Activated CD4-positive, alpha-beta T cell treated with anti-CD3 and anti-CD28 coated beads for 1 hour (primary cell): ENCODE data around the gene ARL17B.
A peak's percentile ranks its signal among the peaks of the same experiment; 100 is the strongest.
"Not testable (repeated sequence)": the region's sequence is repeated elsewhere in the genome, so short reads cannot be mapped to it uniquely, and the experiment has no call there.

Experiments used
- DNase-seq: peaks from one replicate; pipeline ENCODE4 v3.0.0-alpha.2; 2020

Gene ARL17B

DNA sequence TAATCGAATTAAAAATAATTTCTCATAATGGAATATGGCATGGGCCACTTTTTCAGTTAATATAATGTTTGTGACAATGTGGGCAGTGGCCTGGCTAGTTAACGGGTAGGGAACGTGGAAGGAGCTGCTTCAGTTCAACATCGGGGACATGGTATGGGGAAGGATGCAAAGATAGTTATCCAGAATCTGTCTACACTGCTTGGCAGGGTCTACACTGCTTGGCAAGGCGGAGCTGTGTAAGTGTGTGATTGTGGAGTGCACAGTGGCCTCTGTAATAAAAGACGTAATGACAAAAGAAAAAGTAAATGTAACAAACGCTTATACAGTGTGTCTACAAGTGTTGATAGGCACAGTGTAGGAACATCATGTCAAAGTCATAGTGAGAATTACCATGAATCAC is 74.0 kb downstream of the ARL17B start:
- not testable (repeated sequence) for DNase-seq

DNA sequence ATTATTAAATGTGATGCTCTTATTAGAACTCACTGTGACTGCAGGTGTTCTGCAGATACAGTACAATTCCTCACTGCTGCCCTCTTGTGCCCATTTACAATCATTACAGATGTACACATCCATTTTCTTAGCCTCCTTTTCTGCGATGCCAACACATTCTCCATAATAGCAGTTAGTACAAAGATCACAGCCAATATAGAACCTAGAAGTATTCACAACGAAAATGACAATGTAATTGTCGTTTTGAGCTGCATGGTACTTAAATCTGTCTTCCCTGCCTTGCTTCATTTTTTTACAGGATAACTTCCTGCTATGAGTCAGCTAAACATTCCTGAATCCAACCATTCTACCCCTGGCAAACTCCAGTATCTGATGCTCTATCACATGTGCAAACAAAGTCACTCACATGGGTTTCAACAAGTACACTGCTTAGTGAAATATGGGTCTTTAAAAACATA is 74.8 kb downstream of the ARL17B start:
- not testable (repeated sequence) for DNase-seq

DNA sequence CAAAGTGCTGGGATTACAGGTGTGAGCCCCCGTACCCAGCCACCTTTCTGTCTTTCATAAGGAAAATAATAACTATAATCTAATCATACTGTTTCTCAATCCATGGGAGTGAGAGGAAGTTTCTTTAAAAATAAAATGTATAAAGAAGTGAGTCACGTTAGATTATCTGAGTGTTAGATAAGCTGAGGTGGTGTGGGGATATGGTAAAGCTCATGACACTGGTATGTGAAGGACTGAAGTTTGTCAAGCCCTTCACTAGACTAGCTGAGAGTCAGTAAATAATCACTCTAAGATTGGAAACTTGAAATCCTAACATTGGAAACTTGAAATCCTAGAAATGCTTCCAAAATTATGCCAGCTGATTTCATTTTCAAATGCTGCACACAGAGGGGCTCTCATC is 76.1 kb downstream of the ARL17B start:
- not testable (repeated sequence) for DNase-seq

DNA sequence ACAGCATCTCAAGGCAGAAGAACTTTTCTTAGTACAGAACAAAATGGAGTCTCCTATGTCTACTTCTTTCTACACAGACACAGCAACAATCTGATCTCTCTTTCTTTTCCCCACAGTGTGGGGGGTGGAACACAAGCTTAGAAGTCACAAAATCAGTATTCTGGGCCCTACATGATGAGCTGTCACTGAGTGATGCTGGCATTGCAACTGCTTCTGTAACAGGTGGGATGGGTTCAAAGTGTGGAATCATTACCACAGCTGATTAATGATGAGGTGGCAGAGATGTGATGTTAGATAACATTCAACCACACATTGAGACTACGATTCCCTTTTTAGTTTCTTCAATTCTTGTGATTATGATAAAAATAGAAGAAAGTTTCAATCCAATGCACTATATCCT is 77.1 kb downstream of the ARL17B start:
- not testable (repeated sequence) for DNase-seq

DNA sequence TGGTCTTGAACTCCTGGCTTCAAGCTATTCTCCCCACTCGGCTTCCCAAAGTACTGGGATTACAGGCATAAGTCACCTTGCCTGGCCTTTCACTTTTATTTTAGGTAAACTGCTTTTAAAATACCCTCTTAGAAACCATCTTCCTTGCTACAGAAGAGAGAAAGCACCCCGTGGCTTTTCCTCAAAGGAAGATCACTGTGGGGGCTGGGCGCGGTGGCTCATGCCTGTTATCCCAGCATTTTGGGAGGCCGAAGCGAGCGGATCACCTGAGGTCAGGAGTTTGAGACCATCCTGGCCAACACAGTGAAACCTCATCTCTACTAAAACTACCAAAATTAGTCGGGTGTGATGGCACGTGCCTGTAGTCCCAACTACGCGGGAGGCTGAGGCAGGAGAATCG is 78.9 kb downstream of the ARL17B start:
- not testable (repeated sequence) for DNase-seq

DNA sequence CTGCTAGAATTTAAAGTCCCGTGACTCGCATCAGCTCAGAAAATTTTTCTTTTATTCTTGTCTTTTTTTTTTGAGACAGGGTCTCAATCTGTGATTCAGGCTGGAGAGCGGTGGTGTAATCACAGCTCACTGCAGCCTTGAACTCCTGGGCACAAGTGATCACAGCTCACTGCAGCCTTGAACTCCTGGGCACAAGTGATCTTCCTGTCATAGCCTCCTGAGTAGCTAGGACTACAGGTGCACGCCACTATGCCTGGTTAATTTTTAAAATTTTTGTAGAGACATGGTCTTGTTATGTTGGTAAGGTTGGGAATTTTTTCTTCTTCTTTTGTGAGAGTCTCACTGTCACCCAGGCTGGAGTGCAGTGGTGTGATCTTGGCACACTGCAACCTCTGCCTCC is 80.2 kb downstream of the ARL17B start:
- DNase-seq: not testable (repeated sequence)

DNA sequence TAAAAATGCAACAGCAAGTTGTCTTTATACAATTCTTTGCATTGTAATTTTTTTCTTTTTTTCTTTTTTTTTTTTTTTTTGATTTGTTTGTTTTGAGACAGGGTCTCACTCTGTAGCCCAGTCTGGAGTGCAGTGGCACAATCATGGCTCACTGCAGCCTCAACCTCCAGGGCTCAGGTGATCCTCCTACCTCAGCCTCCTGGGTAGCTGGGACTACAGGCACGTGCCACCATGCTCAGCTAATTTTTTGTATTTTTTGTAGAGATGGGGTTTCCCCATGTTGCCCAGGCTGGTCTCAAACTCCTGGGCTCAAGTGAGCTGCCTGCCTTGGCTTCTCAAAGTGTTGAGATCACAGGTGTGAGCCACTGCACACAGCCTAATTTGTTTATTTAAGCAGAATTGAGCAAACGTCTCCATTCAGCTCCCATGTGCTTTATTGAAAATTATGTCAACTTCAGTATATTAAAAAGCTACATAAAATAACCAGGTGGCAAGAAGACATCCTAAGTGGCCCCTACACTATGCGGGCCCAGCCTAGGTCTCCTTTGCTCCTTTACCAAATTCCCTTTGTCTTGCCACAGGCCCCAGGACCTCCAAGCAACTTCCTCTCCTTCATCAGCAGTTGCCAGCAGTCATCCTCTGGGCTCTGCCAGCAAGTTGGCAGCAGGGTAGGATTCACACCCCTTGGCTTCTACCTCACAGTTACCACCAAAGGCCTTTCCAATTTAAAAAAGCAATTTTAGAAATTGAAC is 84.7 kb downstream of the ARL17B start:
- not testable (repeated sequence) for DNase-seq

DNA sequence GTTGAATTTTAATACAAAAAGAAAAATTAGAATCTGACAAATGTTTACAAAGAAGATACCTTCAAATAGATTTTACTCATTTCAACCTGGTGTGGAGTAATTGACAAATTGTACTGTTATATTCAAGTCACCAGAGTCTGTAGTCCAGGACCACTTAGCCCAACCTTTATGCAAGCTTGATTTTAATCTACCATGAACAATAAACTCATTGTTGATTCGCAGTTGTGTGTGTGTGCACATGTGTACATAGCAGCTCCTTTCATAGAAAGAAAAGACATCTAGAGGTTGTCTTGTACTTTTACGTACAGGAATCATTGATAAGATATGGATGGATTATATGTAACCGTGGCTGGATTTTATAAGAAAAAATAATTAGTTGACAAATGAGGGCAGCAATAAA is 87.3 kb downstream of the ARL17B start:
- DNase-seq: no peak

DNA sequence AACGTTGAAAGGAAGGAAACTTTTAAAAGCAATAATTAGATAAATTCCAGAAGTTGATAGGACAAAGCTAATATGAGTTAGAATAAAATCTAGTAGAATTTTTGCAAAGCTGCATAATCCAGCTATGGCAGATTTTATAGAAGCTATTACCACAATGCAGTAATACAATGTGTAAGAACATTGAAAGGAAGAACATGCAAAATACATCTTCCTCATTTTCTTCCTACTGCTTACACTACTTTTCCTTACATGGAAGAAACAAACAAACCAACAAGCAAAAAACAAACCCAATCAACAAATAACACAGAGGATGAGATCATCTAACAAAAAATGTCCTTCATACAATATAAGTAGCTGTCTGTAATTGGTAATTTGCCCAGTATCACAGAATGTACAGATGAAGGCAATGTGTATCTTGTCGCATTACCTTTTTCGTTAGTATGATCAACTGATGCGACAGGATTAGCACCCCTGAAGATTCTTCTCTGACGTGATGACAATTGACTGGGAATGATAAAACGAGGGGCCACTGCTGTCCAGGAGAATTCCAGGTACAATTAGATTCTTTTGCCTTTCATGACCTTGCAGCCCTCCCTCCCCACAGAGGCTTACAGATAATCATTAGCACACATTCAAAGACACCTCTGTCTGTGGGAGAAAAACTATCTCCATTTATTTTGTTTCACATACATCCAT is 87.9 kb downstream of the ARL17B start:
- no peak for DNase-seq

DNA sequence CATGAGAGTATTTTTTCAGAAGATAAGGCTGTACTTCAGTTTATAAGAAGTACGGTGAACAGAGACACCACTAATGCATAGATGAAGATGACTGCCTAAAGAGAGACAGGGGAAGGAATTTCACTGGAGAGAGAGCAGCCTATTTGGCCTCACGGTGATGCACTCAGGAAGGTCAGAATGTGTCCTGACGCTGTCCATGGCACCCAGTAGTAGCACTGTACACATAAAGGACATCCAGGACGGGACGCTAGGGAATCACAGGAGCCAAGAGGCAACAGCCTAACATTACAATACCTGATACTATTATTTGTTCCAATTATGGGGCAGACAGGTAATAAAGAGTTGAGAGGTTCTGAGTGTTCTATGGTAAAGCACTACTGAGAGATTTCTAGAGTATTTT is 91.5 kb downstream of the ARL17B start:
- no peak for DNase-seq

DNA sequence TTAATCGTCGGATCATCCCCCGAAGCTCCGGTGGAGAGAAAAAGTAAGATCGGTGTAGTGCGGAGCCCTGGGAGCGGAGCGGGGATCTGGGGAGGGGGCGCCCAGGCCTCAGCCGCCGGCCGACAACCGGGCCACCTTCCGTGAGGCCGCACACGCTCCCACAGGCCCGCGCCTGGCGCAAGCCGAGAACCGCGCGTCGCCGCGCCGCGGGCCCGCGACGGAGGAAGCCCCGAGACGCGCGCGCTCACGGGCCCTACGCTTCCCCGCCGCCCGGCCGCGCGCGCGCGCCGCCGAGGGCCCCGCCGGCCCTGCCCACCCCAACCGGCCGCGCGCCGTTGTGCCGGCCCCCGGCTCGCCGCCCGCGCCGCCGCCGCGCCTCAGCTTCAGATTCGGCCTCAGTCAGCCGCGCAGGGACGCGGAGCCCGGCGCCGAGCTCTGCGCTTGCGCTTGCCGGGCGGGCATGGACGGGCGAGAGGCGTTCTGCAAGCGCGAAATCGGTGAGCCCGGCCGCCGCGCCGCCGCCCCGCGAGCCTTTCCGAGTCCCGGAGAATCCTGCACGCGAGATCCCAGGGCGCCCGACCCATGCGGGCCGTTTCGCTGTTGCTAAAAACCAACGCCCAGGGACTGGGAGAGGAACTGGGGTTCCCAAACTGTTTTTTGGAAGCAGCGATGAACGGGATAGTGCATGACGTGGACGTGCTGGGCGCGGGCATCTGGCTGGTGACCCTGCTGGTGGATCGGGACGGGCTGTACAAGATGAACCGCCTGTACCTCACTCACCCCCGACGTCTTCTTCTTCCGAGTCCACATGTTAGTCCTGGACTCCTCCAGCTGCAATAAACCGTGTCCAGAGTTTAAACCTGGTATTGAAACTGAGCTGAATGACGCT is 94.7 kb downstream of the ARL17B start:
- peak; percentile 78 for DNase-seq

DNA sequence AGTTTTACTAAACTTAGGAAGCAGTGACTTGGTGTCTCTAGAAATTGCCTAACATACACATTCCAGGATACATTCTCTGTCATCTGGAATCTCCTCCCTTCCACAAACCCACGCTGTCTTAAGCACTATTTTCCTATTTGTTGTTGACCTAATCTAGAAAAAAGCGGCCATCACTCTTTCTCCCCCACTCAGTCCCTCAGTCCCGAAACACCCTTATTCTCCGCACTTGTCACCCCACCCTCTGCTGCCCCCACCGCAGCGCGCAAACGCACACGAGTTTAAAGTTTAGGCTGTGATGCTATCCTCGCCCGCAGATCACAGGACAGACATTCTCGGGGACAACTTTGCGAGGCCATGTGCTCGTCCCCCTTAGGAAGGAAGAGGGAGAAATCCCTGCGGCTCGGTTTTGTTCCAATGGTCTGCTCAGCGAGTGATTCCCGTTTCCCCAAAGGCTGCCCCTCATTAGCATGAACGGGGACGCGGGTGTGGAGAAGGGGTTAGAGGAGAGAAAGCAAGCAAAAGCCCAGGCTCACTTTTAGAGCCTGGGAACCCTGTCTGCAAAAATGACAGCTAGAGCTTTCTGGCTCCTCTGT is 95.4 kb downstream of the ARL17B start:
- DNase-seq: not testable (repeated sequence)

DNA sequence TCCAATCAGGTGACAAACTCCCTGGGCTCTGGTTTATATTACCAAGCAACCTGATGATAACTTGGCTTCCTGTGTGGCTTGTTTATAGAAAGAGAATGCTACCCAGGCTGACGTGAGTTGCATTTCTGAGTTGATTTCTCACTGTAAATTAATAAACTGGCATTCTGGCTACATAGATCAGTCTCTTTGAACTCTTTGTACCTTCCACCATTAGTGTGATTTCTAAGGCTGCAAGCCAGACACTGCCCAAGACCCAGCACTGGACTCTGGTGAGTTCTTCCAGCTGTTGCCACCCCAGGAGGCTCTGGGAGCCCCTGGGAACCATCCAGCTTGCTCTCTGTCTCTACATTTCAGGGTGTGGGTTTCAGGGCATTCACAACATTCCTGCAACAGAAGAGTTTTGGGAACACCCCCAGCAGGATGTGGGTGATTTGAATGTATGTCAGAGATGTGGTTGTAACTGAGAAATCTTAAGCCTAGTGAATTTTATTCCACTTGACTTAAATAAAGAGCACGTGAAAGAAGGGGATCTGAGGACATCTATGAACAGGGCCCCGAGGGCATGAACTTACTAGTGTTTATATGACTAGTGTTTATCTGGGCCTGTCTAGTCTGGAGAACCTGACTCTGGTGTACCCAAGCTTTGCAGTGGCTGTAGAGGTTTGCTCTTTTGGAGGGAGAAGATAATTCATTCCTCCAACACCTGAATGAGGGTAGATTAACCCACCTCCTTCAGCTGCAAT is 96.9 kb downstream of the ARL17B start:
- no peak for DNase-seq

DNA sequence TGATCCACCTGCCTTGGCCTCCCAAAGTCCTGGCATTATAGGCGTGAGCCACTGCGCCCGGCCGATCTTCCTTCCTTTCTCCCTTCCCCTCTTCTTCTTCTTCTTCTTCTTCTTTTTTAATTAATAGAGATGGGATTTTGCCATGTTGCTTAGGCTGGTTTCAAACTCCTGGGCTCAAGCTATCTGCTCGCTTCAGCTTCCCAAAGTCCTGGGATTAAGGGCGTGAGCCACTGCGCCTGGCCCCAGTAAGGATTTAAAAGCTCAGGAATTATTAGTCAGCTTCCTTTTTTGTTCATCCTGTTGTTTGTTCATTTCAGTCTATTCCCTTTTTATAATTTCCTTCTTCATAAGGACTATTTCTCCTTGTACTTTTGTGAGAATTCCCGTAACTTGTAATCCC is 99.3 kb downstream of the ARL17B start:
- DNase-seq: no peak

DNA sequence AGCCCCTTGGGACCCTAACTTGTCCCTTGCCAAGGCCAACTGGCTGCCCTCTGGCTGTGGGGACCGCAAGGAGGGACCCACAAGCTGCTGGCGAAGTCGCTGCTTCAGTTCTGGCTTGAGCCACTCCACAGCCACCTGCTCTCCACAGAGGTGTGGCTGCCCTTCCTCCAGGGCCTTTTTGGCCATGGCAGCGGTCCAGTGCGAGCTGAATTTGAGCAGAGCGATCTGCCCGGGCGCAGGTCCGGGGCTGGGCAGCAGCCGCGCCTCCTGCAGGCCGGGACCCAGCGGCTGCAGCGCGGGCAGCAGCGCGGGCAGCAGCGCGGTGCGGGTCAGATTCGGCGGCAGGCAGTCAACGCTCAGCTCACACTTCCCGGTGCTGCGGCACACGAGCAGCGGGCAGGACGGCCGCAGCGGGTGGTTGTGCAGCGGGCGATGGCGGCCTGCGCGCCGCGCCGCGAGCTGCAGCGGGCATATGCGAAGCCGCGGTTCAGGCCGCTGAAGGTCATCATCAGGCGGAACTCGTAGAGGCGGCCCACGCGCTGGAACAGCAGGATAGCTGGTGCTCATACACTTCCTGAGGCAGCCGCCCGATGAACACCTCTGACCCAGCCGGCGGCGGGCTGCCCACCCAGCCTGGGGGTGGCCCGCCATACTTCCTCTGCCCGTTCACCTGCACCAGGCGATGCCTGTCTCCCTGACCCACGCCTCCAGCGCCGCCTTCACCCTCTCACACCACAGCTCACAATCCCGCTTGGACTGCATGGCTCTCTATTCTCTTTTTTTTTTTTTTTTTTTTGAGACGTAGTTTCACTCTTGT is 101.5 kb downstream of the ARL17B start:
- not testable (repeated sequence) for DNase-seq

DNA sequence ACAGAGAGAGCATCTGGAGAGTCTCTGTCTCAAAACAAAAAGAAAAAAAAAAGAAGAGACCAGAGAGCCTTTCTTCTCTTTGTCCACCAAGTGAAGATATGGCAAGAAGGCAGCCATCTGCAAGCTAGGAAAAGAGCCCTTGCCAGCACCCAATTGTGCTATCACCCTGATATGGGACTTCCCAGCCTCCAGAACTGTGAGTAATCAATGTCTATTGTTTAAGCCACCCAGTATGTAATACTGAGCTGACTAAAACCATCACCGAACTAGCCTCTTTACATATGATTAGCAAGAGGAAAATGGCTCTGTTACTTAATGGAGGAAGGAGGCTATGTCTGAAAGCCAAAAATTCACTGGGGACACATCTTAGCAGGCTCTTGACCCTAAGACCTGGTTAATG is 105.2 kb downstream of the ARL17B start:
- not testable (repeated sequence) for DNase-seq

DNA sequence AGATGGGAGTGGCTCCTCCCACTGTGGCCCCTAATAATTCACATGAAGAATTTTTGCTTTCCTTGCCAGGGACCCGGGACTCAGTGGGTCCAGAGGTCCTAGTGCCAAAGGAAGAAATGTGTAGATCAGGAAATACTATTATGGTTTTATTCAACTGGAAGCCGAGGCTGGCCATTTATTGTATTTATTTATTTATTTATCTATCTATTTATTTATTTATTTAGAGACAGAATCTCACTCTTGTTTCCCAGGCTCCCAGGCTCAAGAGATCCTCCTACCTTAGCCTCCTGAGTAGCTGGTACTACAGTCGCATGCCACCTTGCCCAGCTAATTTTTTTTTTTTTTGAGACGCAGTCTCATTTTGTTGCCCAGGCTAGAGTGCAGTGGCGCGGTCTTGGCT is 107.4 kb downstream of the ARL17B start:
- DNase-seq: not testable (repeated sequence)

DNA sequence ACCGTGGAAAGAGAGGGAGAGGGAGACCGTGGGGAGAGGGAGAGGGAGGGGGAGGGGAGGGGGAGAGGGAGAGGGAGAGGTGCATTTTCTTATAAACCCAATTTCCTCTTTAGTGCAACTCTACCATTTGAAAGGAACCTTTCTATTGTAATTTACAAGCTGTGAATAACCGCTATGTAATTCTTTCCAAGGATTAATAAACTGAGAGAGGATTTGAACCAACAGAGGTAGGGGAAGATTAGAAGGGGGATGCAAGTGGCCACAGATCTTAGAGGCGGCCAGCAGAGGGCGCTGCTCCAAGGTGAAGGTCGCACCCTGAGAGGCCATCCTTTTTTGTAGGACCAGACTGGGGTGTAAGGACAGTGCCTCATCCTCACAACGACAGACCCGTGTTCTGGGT is 107.8 kb downstream of the ARL17B start:
- peak; percentile 68 for DNase-seq

DNA sequence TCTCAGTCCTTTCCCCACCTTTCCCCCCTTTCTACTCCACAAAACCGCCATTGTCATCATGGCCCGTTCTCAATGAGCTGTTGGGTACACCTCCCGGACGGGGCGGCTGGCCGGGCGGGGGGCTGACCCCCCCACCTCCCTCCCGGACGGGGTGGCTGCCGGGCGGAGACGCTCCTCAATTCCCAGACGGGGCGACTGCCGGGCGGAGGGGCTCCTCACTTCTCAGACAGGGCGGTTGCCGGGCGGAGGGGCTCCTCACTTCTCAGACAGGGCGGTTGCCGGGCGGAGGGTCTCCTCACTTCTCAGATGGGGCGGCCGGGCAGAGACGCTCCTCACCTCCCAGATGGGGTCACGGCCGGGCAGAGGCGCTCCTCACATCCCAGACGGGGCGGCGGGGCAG is 108.8 kb downstream of the ARL17B start:
- not testable (repeated sequence) for DNase-seq

DNA sequence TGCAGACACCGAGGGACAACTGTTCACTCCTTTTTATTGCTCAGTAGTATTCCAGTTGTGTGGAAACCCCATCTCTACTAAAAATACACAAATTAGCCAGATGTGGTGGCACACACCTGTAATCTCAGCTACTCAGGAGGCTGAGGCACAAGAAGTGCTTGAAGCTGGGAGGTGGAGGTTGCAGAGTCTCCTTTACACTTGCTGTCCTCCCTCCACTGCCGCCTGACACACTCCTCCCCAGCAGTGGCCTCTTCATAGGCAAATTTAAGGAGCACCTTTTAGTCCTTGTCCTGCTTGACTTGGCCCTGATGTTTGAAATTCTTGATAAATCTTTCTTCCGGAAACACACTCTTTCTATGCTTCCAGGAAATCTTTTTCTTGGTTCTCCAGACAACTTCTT is 112.4 kb downstream of the ARL17B start:
- DNase-seq: not testable (repeated sequence)
